Measurements from ENCODE around the gene FBXL16. TPM values are rescaled to one million over a fixed set of nuclear protein-coding genes. Genes with fewer than 3 reads are reported as not detected.

Gene FBXL16
- polyA plus RNA-seq, 1 donor from 2014 or later: 3.4 TPM

DNA sequence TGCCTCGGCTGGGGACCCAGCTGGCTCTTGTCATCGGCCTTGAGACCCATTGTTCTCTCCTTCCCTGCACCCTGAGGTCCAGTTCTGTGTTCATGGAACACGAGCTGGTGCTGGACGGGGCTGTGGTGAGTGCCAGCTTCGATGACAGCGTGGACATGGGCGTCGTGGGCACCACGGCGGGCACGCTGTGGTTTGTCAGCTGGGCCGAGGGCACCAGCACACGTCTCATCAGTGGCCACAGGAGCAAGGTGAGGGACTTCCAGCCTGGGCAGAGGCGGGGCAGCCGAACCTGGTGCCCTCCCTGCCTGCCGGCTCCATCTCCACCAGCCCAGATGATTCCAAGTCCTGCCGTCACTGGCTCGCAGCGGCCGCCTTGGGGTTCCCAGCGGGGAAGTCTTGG lies 43.0 kb downstream of the FBXL16 start:
- Histone ChIP-seq H3K9me2 (ENCODE audit: insufficient read depth, low read length) (no peaks in the 10 kb centered on the region), H3F3A (ENCODE audit: insufficient read depth, low read length, poor library complexity, severe bottlenecking) (no peaks in the 10 kb centered on the region), H2AFZ (ENCODE audit: low read depth, low read length) (no peak overlapping the region), H3K36me3 (ENCODE audit: insufficient read depth, low read length) (no peaks in the 10 kb centered on the region), H3K27me3 (ENCODE audit: insufficient read depth, low read depth, low read length) (no peaks in the 10 kb centered on the region), H3K9ac (ENCODE audit: low read length) (no peak overlapping the region), H3K27ac (ENCODE audit: low read length) (no peak overlapping the region), H3K4me2 (ENCODE audit: low read length) (no peak overlapping the region), H3K79me2 (replicated peaks; ENCODE audit: insufficient read depth, low read length) (no peaks in the 10 kb centered on the region), H3K4me3 (ENCODE audit: low read length) (no peak overlapping the region), H3K9me3 (ENCODE audit: low read length) (no peaks in the 10 kb centered on the region), H4K20me1 (ENCODE audit: insufficient read depth) (no peaks in the 10 kb centered on the region)
- TF ChIP-seq RAD21 (conservative IDR thresholded peaks at IDR 0.05): no peak
- no peak for TF ChIP-seq TAF1 (IDR thresholded peaks at IDR 0.05; ENCODE audit: low read depth)
- no peak for TF ChIP-seq POLR2AphosphoS5 (IDR thresholded peaks at IDR 0.05)
- no peak for TF ChIP-seq EP300 (conservative IDR thresholded peaks at IDR 0.05; ENCODE audit: poor library complexity, severe bottlenecking)
- TF ChIP-seq, protein P1, sequence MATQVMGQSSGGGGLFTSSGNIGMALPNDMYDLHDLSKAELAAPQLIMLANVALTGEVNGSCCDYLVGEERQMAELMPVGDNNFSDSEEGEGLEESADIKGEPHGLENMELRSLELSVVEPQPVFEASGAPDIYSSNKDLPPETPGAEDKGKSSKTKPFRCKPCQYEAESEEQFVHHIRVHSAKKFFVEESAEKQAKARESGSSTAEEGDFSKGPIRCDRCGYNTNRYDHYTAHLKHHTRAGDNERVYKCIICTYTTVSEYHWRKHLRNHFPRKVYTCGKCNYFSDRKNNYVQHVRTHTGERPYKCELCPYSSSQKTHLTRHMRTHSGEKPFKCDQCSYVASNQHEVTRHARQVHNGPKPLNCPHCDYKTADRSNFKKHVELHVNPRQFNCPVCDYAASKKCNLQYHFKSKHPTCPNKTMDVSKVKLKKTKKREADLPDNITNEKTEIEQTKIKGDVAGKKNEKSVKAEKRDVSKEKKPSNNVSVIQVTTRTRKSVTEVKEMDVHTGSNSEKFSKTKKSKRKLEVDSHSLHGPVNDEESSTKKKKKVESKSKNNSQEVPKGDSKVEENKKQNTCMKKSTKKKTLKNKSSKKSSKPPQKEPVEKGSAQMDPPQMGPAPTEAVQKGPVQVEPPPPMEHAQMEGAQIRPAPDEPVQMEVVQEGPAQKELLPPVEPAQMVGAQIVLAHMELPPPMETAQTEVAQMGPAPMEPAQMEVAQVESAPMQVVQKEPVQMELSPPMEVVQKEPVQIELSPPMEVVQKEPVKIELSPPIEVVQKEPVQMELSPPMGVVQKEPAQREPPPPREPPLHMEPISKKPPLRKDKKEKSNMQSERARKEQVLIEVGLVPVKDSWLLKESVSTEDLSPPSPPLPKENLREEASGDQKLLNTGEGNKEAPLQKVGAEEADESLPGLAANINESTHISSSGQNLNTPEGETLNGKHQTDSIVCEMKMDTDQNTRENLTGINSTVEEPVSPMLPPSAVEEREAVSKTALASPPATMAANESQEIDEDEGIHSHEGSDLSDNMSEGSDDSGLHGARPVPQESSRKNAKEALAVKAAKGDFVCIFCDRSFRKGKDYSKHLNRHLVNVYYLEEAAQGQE (IDR thresholded peaks at IDR 0.05; ENCODE audit: borderline replicate concordance): no peak
- no peak for TF ChIP-seq MXI1 (conservative IDR thresholded peaks at IDR 0.05; ENCODE audit: poor library complexity, severe bottlenecking)
- no peak for TF ChIP-seq EZH2 (IDR thresholded peaks at IDR 0.05; ENCODE audit: borderline replicate concordance, insufficient read depth, low read length, poor library complexity, severe bottlenecking)
- no peak for TF ChIP-seq SMC3 (conservative IDR thresholded peaks at IDR 0.05; ENCODE audit: poor library complexity)
- TF ChIP-seq, protein P2, sequence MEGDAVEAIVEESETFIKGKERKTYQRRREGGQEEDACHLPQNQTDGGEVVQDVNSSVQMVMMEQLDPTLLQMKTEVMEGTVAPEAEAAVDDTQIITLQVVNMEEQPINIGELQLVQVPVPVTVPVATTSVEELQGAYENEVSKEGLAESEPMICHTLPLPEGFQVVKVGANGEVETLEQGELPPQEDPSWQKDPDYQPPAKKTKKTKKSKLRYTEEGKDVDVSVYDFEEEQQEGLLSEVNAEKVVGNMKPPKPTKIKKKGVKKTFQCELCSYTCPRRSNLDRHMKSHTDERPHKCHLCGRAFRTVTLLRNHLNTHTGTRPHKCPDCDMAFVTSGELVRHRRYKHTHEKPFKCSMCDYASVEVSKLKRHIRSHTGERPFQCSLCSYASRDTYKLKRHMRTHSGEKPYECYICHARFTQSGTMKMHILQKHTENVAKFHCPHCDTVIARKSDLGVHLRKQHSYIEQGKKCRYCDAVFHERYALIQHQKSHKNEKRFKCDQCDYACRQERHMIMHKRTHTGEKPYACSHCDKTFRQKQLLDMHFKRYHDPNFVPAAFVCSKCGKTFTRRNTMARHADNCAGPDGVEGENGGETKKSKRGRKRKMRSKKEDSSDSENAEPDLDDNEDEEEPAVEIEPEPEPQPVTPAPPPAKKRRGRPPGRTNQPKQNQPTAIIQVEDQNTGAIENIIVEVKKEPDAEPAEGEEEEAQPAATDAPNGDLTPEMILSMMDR (IDR thresholded peaks at IDR 0.05; ENCODE audit: poor library complexity, severe bottlenecking): no peak

DNA sequence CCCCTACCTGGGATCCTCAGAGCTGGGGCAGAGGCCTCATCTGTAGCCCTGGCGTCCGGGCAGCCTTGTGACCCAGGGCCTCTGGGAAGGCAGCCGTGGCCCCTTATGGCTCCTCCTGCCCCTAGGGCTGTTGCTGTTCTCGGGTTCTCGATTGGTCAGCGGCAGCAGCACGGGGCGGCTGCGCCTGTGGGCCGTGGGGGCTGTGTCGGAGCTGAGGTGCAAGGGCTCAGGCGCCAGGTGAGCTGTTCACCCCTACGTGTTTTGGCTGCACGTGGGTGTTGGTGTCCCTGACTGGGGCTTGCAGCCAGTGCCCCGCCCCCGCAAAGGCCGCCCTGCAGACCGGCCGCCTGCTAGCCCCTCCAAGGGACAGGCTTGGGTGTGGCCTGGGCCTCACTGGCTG lies 43.5 kb downstream of the FBXL16 start:
- TF ChIP-seq, protein P1 (IDR thresholded peaks at IDR 0.05; ENCODE audit: borderline replicate concordance): no peak
- TF ChIP-seq SMC3 (conservative IDR thresholded peaks at IDR 0.05; ENCODE audit: poor library complexity): no peak
- TF ChIP-seq EZH2 (IDR thresholded peaks at IDR 0.05; ENCODE audit: borderline replicate concordance, insufficient read depth, low read length, poor library complexity, severe bottlenecking): no peak
- TF ChIP-seq MXI1 (conservative IDR thresholded peaks at IDR 0.05; ENCODE audit: poor library complexity, severe bottlenecking): no peak
- no peak for TF ChIP-seq POLR2AphosphoS5 (IDR thresholded peaks at IDR 0.05)
- no peak for TF ChIP-seq TAF1 (IDR thresholded peaks at IDR 0.05; ENCODE audit: low read depth)
- no peak for TF ChIP-seq EP300 (conservative IDR thresholded peaks at IDR 0.05; ENCODE audit: poor library complexity, severe bottlenecking)
- TF ChIP-seq, protein P2 (IDR thresholded peaks at IDR 0.05; ENCODE audit: poor library complexity, severe bottlenecking): no peak
- no peak for TF ChIP-seq RAD21 (conservative IDR thresholded peaks at IDR 0.05)
- no peaks in the 10 kb centered on the region for H3K36me3 ChIP-seq (ENCODE audit: insufficient read depth, low read length)

More for the DNA sequence above, 43.5 kb downstream of the FBXL16 start:
- H4K20me1 ChIP-seq (ENCODE audit: insufficient read depth): no peaks in the 10 kb centered on the region
- no peaks in the 10 kb centered on the region for H3K9me3 ChIP-seq (ENCODE audit: low read length)
- no peak overlapping the region for H3K9ac ChIP-seq (ENCODE audit: low read length)
- no peak overlapping the region for H2AFZ ChIP-seq (ENCODE audit: low read depth, low read length)
- H3F3A ChIP-seq (ENCODE audit: insufficient read depth, low read length, poor library complexity, severe bottlenecking): no peaks in the 10 kb centered on the region
- H3K27me3 ChIP-seq (ENCODE audit: insufficient read depth, low read depth, low read length): no peaks in the 10 kb centered on the region
- no peaks in the 10 kb centered on the region for H3K79me2 ChIP-seq (replicated peaks; ENCODE audit: insufficient read depth, low read length)
- H3K9me2 ChIP-seq (ENCODE audit: insufficient read depth, low read length): no peaks in the 10 kb centered on the region
- no peak overlapping the region for H3K27ac ChIP-seq (ENCODE audit: low read length)
- H3K4me3 ChIP-seq (ENCODE audit: low read length): no peak overlapping the region
- no peak overlapping the region for H3K4me2 ChIP-seq (ENCODE audit: low read length)
